GM21528 (cell line): ENCODE measurements around the gene USP22.

Experiments
- ATAC-seq: cut with Tn5 transposase; IDR thresholded peaks from one replicate; pipeline ENCODE4 v1.9.1; 2021; ENCODE audit warnings: mild to moderate bottlenecking, moderate library complexity; ENCODE audit not compliant: unreplicated experiment, low FRiP score

Gene USP22

GRCh38 chr17:20966870-20967269 is 75.9 kb downstream of the USP22 start:
- ATAC-seq = no peak

GRCh38 chr17:20965492-20965891 is 77.3 kb downstream of the USP22 start:
- no peak for ATAC-seq

DNA sequence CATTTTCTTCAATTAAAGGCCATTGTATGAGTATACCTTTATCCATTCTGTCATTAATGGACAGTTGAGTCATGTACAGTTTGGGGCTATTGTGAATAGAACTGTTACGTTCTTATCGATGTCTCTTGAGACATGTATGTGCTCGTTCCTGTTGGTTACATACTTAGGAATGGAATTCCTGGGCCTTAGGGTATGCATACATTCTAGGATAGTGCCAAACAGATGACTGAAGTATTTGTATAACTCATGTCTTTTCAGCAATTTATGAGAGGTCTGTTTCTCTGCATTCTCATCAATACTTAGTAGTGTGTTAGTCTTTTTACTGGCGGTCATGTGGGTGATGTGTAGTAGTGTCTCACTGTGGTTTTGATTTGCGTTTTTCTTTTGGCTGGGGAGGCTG is 81.2 kb downstream of the USP22 start:
- ATAC-seq = no peak

DNA sequence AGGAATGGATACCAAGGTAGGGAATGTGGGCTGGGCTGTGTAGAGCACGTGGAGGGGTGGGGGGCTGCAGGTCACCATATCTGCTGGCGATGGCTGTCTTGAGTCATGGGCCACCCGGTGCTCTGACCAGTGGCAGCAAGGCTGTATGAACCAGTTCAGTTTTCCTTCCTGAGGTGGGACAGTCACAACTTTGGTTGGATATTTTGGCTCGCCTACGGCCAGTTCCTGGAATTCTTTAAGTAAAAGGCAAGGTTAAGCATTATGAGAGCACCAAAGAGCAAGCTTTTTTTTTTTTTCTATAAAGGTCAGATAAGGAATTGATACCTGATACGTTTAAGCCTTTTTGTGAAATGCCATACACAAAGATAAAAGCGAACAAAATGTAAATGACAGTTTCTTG is 81.9 kb downstream of the USP22 start:
- ATAC-seq = no peak

DNA sequence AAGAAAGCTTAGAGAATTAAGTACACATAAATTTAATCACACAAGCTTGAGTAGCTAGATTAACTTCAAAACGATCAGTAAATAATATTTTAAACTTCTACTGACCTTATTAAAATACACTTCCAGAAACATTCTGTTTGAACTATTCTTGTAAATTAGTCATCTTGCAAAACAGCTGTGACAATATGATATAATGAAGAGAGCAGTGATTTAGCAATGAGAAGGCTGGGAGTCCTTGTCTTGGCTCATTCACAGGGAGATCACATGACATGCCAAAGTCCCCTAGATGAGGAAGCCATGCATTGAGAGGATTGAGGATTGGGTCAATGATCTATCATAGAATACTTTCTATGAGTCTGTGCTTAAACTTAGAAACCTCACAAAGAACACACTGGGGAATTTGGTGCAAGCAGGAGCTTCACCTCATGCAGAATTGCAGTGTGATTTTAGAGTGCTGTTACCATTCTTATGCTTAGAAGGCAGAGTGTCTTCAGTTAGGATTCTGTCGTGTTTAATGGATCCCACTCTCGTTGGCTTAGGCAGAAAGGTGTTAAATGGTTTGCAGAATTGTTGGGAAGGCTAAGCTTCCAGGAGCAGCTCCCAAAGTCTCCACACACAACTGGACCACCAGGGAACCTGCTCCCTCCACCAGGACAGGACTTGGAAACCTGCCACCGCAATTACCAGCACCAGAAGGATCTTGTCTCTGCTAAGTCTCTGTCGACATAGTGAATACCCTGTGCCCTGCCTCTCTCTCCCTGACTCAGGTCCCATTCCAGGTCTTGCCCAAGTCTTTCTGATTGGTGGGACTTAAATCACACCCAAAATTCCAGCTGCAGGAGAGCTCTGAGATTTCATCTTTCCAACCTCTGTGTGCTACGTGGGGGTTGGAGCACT is 87.1 kb downstream of the USP22 start:
- no peak for ATAC-seq

- ATAC-seq = no peak
Measured at GRCh38 chr17:20954794-20955193, 88.0 kb downstream of the USP22 start.

GRCh38 chr17:20952183-20952582 is 90.6 kb downstream of the USP22 start:
- no peak for ATAC-seq
